SU-DHL-6 (cell line): ENCODE measurements around the gene ANKRD31.

Experiments used
- EZH2phosphoT487 ChIP-seq: fragments of 200-600 bp; sonication (generic), shearing (Covaris generic); conservative IDR thresholded peaks from 2 replicates; pipeline ENCODE4 v1.6.1; 2018; ENCODE audit warnings: mild to moderate bottlenecking, antibody characterized with exemption, low read length, moderate library complexity, mixed read lengths
- TF ChIP-seq, protein P1 (sequence below): fragments of 200-600 bp; sonication (generic); IDR thresholded peaks from one replicate; pipeline ENCODE4 v1.5.1; 2017; ENCODE audit warnings: antibody characterized with exemption, mild to moderate bottlenecking, low read length, moderate library complexity; ENCODE audit not compliant: insufficient read depth, poor library complexity, severe bottlenecking

DNA sequence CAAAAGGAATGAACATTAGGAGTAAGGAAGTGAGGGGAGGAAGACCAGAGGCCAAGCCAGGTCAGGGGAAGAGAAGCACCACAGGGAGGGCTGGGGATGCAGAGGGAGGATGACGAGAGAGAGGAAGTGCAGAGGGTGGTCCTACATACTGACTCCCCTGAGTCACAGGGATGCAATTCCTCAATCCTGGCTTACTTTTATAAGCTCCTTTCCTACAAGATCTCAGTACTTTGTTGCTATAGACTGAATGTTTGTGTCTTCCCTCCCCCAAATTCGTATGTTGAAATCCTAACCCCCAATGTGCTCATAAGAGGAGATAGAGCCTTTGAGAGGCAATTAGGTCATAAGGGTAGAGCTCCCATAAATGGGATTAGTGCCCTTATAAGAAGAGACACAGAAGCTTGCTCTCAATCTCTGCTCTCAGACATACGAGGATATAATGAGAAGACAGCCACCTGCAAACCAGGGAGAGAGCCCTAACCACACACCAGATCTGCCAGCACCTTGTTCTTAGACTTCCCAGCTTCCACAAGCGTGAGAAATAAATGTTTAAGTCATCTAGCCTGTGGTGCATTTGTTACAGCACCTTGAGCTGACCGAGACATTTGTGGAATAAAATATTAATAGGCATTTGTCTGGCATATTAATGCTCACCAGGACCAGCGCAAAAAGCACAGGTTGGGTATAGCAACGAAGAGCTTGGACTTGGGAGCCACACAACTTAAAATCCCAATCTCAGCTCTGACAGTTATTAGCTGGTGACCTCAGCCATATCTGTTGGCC, 217.7 kb downstream of the ANKRD31 start:
- TF ChIP-seq, protein P1, sequence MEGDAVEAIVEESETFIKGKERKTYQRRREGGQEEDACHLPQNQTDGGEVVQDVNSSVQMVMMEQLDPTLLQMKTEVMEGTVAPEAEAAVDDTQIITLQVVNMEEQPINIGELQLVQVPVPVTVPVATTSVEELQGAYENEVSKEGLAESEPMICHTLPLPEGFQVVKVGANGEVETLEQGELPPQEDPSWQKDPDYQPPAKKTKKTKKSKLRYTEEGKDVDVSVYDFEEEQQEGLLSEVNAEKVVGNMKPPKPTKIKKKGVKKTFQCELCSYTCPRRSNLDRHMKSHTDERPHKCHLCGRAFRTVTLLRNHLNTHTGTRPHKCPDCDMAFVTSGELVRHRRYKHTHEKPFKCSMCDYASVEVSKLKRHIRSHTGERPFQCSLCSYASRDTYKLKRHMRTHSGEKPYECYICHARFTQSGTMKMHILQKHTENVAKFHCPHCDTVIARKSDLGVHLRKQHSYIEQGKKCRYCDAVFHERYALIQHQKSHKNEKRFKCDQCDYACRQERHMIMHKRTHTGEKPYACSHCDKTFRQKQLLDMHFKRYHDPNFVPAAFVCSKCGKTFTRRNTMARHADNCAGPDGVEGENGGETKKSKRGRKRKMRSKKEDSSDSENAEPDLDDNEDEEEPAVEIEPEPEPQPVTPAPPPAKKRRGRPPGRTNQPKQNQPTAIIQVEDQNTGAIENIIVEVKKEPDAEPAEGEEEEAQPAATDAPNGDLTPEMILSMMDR = no peak
- TF ChIP-seq EZH2phosphoT487 = no peak
